Measurements from ENCODE around the gene ZNF8.
A peak's percentile ranks its signal among the peaks of the same experiment; 100 is the strongest.

Gene ZNF8

GRCh38 chr19:58279042-58279924 is 528 bp downstream of the ZNF8 start:
- TF ChIP-seq CTCF (IDR thresholded peaks at IDR 0.05; ENCODE audit: insufficient read depth, low read length, poor library complexity, severe bottlenecking) (no peak), EZH2phosphoT487 (conservative IDR thresholded peaks at IDR 0.05; ENCODE audit: low read length) (no peak)
- H3K27ac ChIP-seq (ENCODE audit: low read depth, low read length) = 0 out of 2 replicates have a peak overlapping the region, but pooled peaks have one; percentile 22
- H3K9ac ChIP-seq (ENCODE audit: low read length) = peak overlapping the region; percentile 88
- no peaks in the 10 kb centered on the region for H3K9me3 ChIP-seq (ENCODE audit: insufficient read depth, low read length)
- no peaks in the 10 kb centered on the region for H4K20me1 ChIP-seq (ENCODE audit: low read depth, low read length)
- H3K79me2 ChIP-seq (ENCODE audit: insufficient read depth, low read length) = peaks cover 55% of the 10 kb centered on the region
- H3K4me2 ChIP-seq (ENCODE audit: low read depth, low read length, poor library complexity, severe bottlenecking) = peak overlapping the region; percentile 81
- no peaks in the 10 kb centered on the region for H3K27me3 ChIP-seq (ENCODE audit: low read length)
- no peaks in the 10 kb centered on the region for H3K36me3 ChIP-seq (ENCODE audit: low read length)
- H3F3A ChIP-seq (ENCODE audit: insufficient read depth) = no peaks in the 10 kb centered on the region; the same call in 1 of the 2 replicates
- peak overlapping the region; percentile 92 for H3K4me3 ChIP-seq (ENCODE audit: insufficient read depth, low read length, poor library complexity, severe bottlenecking)
- peak overlapping the region; percentile 87 for H2AFZ ChIP-seq (ENCODE audit: low read depth, low read length, severe bottlenecking)
- no peaks in the 10 kb centered on the region for H3K9me2 ChIP-seq (replicated peaks; ENCODE audit: insufficient read depth, low read length)

- Histone ChIP-seq H2AFZ (ENCODE audit: low read depth, low read length, severe bottlenecking) (no peak overlapping the region), H3K36me3 (ENCODE audit: low read length) (no peaks in the 10 kb centered on the region), H3K27ac (ENCODE audit: low read depth, low read length) (no peak overlapping the region), H4K20me1 (ENCODE audit: low read depth, low read length) (no peaks in the 10 kb centered on the region), H3K9me2 (replicated peaks; ENCODE audit: insufficient read depth, low read length) (no peaks in the 10 kb centered on the region), H3K79me2 (ENCODE audit: insufficient read depth, low read length) (peaks cover 58% of the 10 kb centered on the region), H3K9ac (ENCODE audit: low read length) (peak overlapping the region; percentile 88), H3F3A (ENCODE audit: insufficient read depth) (no peaks in the 10 kb centered on the region; the same call in 1 of the 2 replicates), H3K4me2 (ENCODE audit: low read depth, low read length, poor library complexity, severe bottlenecking) (peak overlapping the region; percentile 81), H3K9me3 (ENCODE audit: insufficient read depth, low read length) (no peaks in the 10 kb centered on the region), H3K4me3 (ENCODE audit: insufficient read depth, low read length, poor library complexity, severe bottlenecking) (peak overlapping the region; percentile 92), H3K27me3 (ENCODE audit: low read length) (no peaks in the 10 kb centered on the region)
- TF ChIP-seq EZH2phosphoT487 (conservative IDR thresholded peaks at IDR 0.05; ENCODE audit: low read length) (no peak), CTCF (IDR thresholded peaks at IDR 0.05; ENCODE audit: insufficient read depth, low read length, poor library complexity, severe bottlenecking) (no peak)
Observed at GRCh38 chr19:58279925-58280316, 1.2 kb downstream of the ZNF8 start.

- Histone ChIP-seq H3K27ac (ENCODE audit: low read depth, low read length) (no peak overlapping the region), H2AFZ (ENCODE audit: low read depth, low read length, severe bottlenecking) (no peak overlapping the region), H3K36me3 (ENCODE audit: low read length) (no peaks in the 10 kb centered on the region), H3K4me3 (ENCODE audit: insufficient read depth, low read length, poor library complexity, severe bottlenecking) (no peak overlapping the region), H3K4me2 (ENCODE audit: low read depth, low read length, poor library complexity, severe bottlenecking) (no peak overlapping the region), H3K9me3 (ENCODE audit: insufficient read depth, low read length) (no peaks in the 10 kb centered on the region), H4K20me1 (ENCODE audit: low read depth, low read length) (no peaks in the 10 kb centered on the region), H3K79me2 (ENCODE audit: insufficient read depth, low read length) (peaks cover 47% of the 10 kb centered on the region), H3K9me2 (replicated peaks; ENCODE audit: insufficient read depth, low read length) (no peaks in the 10 kb centered on the region), H3F3A (ENCODE audit: insufficient read depth) (no peaks in the 10 kb centered on the region; the same call in 1 of the 2 replicates), H3K9ac (ENCODE audit: low read length) (no peak overlapping the region), H3K27me3 (ENCODE audit: low read length) (no peaks in the 10 kb centered on the region)
- TF ChIP-seq CTCF (IDR thresholded peaks at IDR 0.05; ENCODE audit: insufficient read depth, low read length, poor library complexity, severe bottlenecking) (no peak), EZH2phosphoT487 (conservative IDR thresholded peaks at IDR 0.05; ENCODE audit: low read length) (no peak)
Observed at GRCh38 chr19:58284199-58284598, 5.4 kb downstream of the ZNF8 start.
